ENCODE results near the gene AGAP2. TPM values are rescaled to one million over a fixed set of nuclear protein-coding genes. Genes with fewer than 3 reads are reported as not detected.
"Not testable (repeated sequence)": the region's sequence is repeated elsewhere in the genome, so short reads cannot be mapped to it uniquely, and the experiment has no call there.

The AGAP2 gene
- total RNA-seq, 1 donor from 2014 or later = 0.20 TPM

GRCh38 chr12:57695770-57696432 is 42.6 kb downstream of the AGAP2 start:
- DNase-seq (ENCODE audit: low read depth in 2 of 2) = no peak

- DNase-seq (ENCODE audit: low read depth in 2 of 2) = peak; percentile 24 to 79
Observed at GRCh38 chr12:57694459-57695019, 44.0 kb downstream of the AGAP2 start.

GRCh38 chr12:57693659-57694458 is 44.7 kb downstream of the AGAP2 start, which contains the start of gene OS9:
Gene OS9, plus strand, starts transcription at chr12:57694132. Its CDS starts 30 bp downstream, at chr12:57694162.
- DNase-seq (ENCODE audit: low read depth in 2 of 2) = peak; percentile 99 to 100

DNA sequence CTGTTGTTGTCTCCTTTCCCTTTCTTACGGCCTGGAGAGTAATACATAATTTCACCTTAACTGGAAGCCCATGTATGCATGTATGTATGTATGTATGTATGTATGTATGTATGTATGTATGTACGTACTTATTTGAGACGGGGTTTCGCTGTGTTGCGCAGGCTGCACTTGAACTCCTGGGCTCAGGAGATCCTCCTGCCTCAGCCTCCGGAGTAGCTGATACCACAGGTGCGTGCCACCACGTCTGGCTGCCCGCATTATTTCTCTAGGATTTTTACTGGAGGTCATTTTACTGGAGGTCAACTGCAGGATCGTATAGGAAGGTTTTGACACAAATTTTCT is 45.3 kb downstream of the AGAP2 start:
- DNase-seq (ENCODE audit: low read depth in 2 of 2) = no peak

DNA sequence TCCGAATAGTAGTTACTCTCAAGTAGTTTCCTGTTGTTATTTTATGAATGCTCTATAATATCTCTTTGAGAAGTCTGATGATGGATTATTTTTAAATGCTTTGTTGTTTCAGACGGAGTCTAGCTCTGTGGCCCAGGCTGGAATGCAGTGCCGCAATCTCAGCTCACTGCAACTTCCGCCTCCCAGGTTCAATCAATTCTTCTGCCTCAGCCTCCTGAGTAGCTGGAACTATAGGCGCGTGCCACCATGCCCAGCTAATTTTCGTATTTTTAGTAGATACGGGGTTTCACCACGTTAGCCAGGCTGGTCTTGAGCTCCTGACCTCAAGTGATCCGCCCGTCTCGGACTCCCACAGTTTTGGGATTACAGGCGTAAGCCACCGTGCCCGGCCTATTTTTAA is 46.0 kb downstream of the AGAP2 start:
- no peak for DNase-seq (ENCODE audit: low read depth in 2 of 2)

GRCh38 chr12:57688931-57689330 is 49.6 kb downstream of the AGAP2 start:
- no peak for DNase-seq (ENCODE audit: low read depth in 2 of 2)

DNA sequence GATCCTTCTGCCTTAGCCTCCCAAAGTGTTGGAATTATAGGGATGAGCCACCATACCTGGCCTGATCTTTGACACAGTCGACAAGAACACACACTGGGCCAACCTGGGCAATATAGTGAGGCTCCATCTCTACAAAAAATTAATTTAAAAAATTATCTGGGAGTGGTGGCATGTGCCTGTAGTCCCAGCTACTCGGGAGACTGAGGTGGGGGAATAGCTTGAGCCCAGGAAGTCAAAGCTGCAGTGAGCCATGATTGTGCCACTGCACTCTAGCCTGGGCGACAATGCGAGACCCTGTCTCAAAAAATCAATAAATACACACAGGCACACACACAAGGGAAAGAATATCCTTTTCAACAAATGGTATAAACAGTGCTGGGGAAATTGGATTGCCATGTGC is 50.7 kb downstream of the AGAP2 start:
- no peak for DNase-seq (ENCODE audit: low read depth in 2 of 2)

DNA sequence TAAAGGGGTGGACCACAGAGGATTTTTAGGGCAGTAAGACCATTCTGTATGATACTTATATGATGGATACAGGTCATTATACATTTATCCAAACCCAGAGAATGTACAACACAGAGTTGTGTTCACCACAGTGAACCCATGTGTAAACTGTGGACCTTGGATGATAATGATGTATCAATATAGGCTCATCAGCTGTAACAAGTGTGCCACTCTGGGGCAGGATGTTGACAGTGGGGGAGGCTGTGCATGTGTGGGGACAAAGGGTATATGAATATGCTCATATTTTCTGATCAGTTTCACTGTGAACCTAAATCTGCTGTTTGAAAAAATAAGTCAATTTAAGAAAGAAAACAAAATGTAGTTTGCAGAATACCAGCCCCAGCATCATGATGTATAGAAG is 58.8 kb downstream of the AGAP2 start:
- DNase-seq (ENCODE audit: low read depth in 2 of 2) = no peak

GRCh38 chr12:57677947-57678346 is 60.6 kb downstream of the AGAP2 start:
- DNase-seq (ENCODE audit: low read depth in 2 of 2) = not testable (repeated sequence)

- DNase-seq (ENCODE audit: low read depth in 2 of 2) = no peak
Observed at GRCh38 chr12:57674691-57675090, 63.9 kb downstream of the AGAP2 start.

Other genes with a start within 250 kb of the AGAP2 start
- gene DDIT3, start 218.2 kb downstream of the AGAP2 start, total RNA-seq = 4.6 and 12.5 TPM in 2 replicates
- 2.8 and 6.9 TPM in 2 replicates for gene MBD6, start 215.9 kb downstream of the AGAP2 start, total RNA-seq
- gene DCTN2, start 191.6 kb downstream of the AGAP2 start, total RNA-seq = 83.1 and 84.8 TPM in 2 replicates
- under 0.01 TPM in 2 replicates for gene KIF5A, start 188.7 kb downstream of the AGAP2 start, total RNA-seq
- gene PIP4K2C, start 147.6 kb downstream of the AGAP2 start, total RNA-seq = 8.9 and 11.5 TPM in 2 replicates
- gene DTX3, start 133.9 kb downstream of the AGAP2 start, total RNA-seq = 2.0 and 4.2 TPM in 2 replicates
- 1.4 and 2.0 TPM in 2 replicates for gene ARHGEF25, start 127.3 kb downstream of the AGAP2 start, total RNA-seq
- under 0.01 TPM in 1 of 2 replicates, not detected in the other for gene B4GALNT1, start 105.5 kb downstream of the AGAP2 start, total RNA-seq
- gene OS9, start 44.6 kb downstream of the AGAP2 start, total RNA-seq = 156 and 234 TPM in 2 replicates
- 41.2 and 62.5 TPM in 2 replicates for gene TSPAN31, start 6.3 kb upstream of the AGAP2 start, total RNA-seq
- 110 and 133 TPM in 2 replicates for gene CDK4, start 13.6 kb upstream of the AGAP2 start, total RNA-seq
- gene MARCHF9, start 16.4 kb upstream of the AGAP2 start, total RNA-seq = 2.4 and 5.6 TPM in 2 replicates
- under 0.01 TPM in 2 replicates for gene CYP27B1, start 28.3 kb upstream of the AGAP2 start, total RNA-seq
- 3.1 and 3.8 TPM in 2 replicates for gene METTL1, start 33.4 kb upstream of the AGAP2 start, total RNA-seq
- 3.5 and 5.0 TPM in 2 replicates for gene EEF1AKMT3, start 33.9 kb upstream of the AGAP2 start, total RNA-seq
- 15.5 and 18.5 TPM in 2 replicates for gene TSFM, start 44.0 kb upstream of the AGAP2 start, total RNA-seq
- gene AVIL, start 80.0 kb upstream of the AGAP2 start, total RNA-seq = 0.65 and 2.2 TPM in 2 replicates
- 47.9 and 62.3 TPM in 2 replicates for gene CTDSP2, start 108.0 kb upstream of the AGAP2 start, total RNA-seq
- 7.4 and 13.1 TPM in 2 replicates for gene ATP23, start 202.8 kb upstream of the AGAP2 start, total RNA-seq

Data from lung microvascular endothelial cell (primary cell).